GM21360 (cell line): ENCODE results near the gene RAB40B.

Source experiments
- ATAC-seq: cut with Tn5 transposase; IDR thresholded peaks from one replicate; pipeline ENCODE4 v1.9.1; 2021; ENCODE audit warnings: mild to moderate bottlenecking, moderate library complexity; ENCODE audit not compliant: unreplicated experiment

RAB40B gene

DNA sequence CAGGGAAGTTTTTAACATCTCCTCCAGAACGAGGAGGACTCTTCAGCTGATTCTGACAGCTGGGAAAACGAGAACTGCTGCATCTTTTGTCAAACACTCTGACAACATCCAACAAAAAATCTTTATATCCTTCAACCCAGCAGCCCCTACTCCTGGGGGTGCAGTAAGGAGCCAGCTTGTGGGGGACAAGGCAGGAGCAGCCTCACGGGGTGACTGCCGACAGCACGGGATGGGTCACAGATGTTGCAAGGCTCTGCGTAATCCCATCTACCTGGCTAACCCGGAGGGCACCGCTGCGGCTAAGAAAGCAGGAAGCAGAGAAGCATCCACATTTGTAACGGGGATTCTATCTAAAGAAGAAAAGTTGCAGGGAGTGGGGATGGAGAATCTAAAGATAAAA is 78.9 kb downstream of the RAB40B start:
- no peak for ATAC-seq

DNA sequence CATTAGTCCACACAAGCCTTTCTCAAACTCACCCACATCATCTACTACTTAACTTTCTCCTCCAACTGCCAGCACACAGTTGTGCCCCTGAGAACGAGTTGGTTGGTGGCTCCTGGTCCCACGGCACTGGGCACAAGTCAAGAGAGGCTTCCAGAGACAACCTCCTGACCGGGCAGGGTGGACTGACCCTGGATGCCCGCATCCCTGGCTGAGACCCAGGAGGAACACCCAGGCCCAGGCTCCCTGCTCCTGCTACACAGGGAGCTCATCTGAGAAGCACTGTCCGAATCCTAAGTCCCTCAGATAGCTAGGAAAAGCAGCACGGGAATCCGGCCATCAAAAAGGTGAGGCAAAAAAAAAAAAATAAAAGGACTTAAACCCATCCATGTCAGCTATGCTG is 79.3 kb downstream of the RAB40B start:
- no peak for ATAC-seq

DNA sequence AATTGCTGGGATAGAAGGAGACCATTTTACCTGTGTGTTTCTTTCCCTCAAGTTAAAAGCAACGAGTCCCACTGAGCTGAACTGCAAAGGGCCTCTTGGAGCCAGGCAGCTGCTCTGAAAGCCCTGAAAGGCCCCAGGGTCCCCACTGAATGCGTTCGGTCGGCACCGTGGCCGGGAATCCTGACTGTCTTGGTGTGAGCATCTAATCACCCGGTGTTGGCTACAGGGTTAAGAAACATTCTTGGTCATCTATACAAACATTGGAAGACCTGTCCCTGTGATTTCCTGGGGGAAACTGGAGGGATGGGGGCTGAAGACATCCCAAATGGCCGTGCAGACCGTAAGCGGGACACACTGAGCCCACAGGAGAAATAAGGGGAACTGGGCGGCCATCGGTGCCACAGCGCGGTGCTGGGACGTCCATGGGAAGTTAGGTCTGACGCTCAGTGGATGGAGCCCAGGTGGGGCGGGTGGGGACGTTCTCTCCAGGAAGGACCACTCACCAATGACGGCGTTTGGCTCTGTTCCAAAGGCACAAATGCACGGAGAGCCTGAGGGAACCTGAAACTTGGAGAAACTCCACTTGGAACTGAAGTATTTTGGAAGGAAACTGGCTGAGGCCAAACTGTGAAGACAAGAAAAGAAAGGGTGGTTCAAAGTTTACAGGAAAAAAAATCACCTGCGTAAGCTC is 82.3 kb downstream of the RAB40B start:
- no peak for ATAC-seq

DNA sequence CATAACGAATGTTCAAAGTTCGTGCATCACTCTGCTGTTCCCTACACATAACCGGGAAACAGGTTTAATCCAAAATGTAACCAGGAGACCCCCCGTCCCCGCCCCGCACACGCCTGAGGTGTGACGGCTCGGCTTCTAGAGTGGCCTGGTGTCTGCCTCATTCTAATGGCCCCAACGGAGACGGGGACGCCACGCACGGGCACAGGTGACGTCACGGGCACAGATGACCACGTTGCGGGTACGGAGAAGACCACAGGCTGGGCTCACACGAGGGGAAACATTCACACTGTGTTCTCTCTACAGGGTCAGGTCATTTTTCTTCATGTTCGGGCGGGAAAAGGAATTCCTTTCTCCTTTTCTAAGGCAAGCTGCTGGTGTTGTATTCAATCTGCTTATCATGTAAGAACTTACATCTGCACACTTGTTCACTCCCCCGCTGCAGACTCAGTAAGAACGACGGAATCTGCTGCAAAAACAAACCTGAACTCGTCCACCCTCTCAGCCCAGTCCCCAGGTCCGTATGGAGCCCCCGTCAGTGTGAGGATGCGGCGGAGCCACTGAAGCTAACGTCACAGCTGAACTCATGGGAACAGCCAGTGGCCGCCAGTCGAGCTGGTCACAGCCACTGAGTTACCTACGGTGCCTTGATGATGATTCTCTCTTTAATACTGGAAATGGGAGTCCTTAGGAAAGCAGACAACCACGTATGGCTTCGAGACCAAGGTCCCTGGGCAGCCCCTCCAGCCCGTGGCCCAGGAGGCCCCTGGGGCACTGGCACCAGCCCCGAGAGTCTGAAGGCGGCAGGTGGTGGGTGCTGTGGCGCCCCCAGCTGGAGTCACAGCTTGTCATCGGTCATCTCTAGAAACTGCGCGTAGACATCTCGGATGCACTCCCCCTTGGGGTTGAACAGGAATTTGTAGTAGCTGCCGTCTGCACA is 83.1 kb downstream of the RAB40B start:
- ATAC-seq = no peak

DNA sequence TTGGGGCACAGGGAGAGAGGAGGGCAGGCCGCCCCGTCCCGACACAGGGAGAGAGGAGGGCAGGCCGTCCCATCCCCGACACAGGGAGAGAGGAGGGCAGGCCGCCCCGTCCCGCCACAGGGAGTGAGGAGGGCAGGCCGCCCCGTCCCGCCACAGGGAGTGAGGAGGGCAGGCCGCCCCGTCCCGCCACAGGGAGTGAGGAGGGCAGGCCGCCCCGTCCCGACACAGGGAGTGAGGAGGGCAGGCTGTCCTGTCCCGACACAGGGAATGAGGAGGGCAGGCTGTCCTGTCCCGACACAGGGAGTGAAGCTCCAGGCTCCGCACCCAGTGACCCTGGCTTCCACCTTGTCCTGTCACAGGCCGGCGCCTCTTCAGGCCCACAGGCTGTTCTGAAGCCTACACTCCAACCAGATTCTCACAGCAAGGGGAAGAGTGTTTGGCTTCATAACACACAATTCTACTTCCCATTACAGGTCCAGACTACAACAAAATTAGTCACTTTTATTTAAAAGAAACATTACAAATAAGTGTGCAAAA is 84.3 kb downstream of the RAB40B start:
- no peak for ATAC-seq

DNA sequence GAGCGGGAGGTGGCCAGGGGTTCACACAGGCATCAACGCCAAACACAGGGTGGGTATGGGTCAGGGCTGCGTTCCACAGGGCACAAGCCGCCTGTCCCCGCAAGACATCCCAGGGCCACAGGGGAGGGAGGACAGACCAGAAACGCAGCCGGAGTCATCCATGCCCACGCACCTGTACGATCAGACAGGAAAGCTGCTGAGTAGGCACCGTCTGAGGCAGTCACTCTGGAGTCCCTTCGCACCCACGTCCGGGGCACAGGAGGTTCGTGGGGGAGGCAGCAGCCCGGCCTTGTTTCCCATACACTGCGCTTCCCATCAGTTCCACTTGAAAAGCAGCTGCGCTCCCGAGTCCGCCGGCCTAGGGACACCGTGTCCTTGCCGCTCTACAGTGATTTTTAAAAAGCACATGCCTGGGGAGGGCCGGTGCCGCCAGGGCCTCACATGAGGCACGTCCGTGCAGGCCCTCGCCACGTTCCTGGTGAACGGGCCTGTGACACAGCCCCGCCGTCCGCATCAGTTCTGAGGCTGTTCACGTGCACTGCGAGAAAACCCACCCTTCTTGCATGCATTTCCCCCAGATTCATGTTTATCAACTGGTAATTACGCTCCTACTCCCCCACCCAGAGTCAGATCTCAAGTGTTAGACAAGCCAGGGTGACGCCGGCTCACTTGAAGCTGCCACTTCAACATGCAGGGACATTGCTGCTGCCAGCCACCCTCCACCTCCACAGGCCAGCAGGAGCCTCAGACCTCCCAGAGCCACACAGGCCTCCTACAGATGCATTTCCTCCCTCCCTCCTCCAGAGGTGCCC is 85.0 kb downstream of the RAB40B start:
- no peak for ATAC-seq

DNA sequence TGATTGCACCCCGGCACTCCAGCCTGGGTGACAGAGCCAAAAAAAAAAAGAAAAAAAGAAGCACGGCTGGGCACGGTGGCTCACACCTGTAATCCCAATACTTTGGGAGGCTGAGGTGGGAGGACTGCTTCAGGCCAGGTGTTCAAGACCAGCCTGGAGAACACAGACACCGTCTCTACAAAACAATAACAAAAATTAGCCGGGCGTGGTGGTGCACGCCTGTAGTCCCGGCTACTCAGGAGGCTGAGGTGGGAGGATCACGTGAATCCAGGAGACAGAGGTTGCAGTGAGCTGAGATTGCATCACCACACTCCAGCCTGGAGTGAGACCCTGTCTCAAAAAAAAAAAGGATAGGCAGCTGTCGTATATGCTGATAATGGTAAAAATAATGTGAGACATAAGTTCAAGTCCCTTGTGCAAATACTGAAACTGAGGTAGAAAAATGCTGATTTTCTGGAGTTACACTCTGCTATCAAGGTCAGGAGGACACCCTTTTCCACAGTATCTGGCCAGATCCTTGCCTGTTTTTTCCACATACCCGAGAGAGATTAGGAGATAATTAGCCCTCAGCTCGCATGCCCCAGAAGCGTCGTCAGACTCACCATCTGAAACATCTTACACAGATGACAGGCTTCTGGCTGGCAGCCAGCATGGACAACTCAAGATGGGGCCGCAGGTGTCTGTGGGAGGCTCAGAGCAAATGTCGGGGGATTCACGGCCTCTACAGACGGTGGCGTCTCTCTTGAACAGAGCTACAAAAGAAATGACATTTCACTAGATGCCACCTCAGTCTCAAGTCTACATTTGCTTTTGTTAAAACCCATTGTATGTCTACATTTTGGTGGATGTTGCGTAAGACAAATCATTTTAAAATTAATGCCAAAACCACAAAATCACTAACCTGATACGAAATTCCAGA is 87.1 kb downstream of the RAB40B start:
- no peak for ATAC-seq

DNA sequence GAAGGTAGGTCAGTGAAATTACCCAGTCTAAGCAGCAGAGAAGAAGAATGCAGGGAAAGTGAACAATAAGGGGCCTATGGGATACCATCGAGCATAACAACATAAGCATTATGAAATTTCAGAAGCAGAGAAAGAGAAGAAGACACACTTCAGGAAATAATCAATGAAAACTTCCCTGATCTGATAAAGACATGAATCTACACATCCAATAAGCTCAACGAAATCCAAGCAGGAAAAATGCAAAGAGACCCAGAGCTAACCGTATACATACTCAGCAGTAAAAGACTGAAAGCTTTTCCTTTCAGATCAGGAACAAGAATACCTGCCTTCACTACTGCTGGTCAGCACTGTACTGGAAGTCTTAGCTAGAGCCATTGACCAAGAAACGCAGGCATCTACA is 88.8 kb downstream of the RAB40B start:
- ATAC-seq = no peak

DNA sequence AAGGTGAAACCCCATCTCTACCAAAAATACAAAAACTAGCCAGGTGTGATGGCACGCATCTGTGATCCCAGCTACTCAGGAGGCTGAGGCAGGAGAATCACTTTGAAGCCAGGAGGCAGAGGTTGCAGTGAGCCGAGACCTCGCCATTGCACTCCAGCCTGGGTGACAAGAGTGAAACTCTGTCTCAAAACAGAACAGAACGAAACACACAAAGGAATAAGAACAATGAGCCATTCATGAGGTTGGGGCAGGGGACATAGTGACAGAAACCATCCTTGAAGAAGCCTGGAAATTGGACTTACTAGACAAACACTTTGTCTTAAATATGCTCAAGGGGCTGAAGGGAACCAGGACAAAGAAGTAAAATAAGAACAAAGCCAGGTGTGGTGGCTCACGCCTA is 89.7 kb downstream of the RAB40B start:
- ATAC-seq = no peak

DNA sequence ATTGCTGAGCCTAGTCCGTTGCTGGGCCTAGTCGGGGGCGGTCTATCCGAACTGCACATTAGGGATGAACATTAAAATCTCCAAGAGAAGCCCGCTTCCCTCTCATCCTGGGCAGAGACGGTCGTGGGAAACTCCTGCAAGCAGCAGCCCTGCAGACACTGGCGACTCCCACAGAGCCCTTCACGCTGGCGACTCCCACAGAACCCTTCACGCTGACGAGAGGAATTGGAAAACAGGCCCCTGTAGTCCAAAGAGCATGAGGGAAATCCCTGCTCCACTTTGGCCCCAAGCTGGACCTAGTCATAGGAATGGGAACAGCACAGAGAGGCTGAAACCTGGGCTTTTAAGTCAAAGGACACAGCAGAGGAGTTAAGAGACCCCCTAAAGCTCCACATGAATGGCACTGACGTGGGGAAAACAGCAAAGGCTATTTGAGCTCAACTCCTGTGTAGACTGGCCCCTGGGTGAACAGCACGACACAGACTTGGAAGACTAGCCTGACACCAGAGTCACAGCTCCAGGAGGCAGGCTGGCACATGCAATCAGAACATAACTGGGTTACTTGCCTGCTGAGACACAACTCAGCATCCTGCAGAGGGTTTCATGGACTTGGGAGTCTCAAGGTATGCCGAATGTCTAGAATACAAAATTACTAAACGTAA is 92.4 kb downstream of the RAB40B start:
- no peak for ATAC-seq
